Prostate gland (tissue), 2 donors: Measurements from ENCODE around the gene MMP25. TPM values are rescaled to one million over a fixed set of nuclear protein-coding genes. Genes with fewer than 3 reads are reported as not detected.
A peak's percentile ranks its signal among the peaks of the same experiment; 100 is the strongest.

Source experiments
- DNase-seq: peaks from one replicate; pipeline ENCODE4 v3.0.0-alpha.2; 2019; ENCODE audit warnings: low spot score
- H3K27ac ChIP-seq, 2 donors: fragments of 200-600 bp; sonication (generic); 2 replicates each; pipeline ENCODE4 v1.5.1; 2017 to 2019
- H3K27me3 ChIP-seq: fragments of 200-600 bp; sonication (generic); replicated peaks from 2 replicates; pipeline ENCODE4 v1.5.1; 2019; ENCODE audit not compliant: insufficient read depth
- H3K36me3 ChIP-seq, 2 donors: fragments of 200-600 bp; sonication (generic); 1 replicate in 1 of 2; 2 replicates in 1 of 2; pipeline versions ENCODE4 v1.5.1 to v1.8.1; 2017 to 2019
- H3K4me1 ChIP-seq: fragments of 200-600 bp; sonication (generic); replicated peaks from 2 replicates; pipeline ENCODE4 v1.5.1; 2019
- H3K4me3 ChIP-seq, 2 donors: fragments of 200-600 bp; sonication (generic); 2 replicates each; pipeline ENCODE4 v1.5.1; 2017 to 2019
- H3K9me3 ChIP-seq: fragments of 200-600 bp; sonication (generic); 2 replicates; pipeline ENCODE4 v1.5.1; 2017
- CTCF ChIP-seq, 4 experiments: fragments of 200-600 bp in 2 of 4; fragments of 450-650 bp in 2 of 4; sonication (generic) in 2 of 4; IDR thresholded peaks; 1 replicate in 3 of 4; 2 replicates in 1 of 4; pipeline ENCODE4 v1.5.1; 2016 to 2019; ENCODE audit warnings: antibody characterized with exemption in 4 of 4, mild to moderate bottlenecking in 2 of 4, moderate library complexity in 2 of 4
- POLR2A ChIP-seq: fragments of 450-650 bp; IDR thresholded peaks from one replicate; pipeline ENCODE4 v1.6.1; 2016; ENCODE audit warnings: antibody characterized with exemption, mild to moderate bottlenecking
- POLR2AphosphoS5 ChIP-seq: sonication (generic); formaldehyde crosslinking; IDR thresholded peaks from one replicate; pipeline ENCODE4 v1.6.1; 2017; ENCODE audit warnings: antibody characterized with exemption
- WGBS: methylation state at CpG from one replicate; pipeline ENCODE4 v1.1.5; 2018; 5-methylcytosine and 5-hydroxymethylcytosine counted together
- intact Hi-C: fragments of 100-400 bp; cut with DNase I; formaldehyde crosslinking; loops from one replicate; pipeline ENCODE4 v1.14.2; 2022
- total RNA-seq, 2 donors: library from RNA; depleted of rRNA; stranded (reverse); fragments of >200 nt; gene quantifications; one replicate each; pipeline ENCODE4 v1.1.0, GENCODE V29; 2016

Gene MMP25
- total RNA-seq, 2 donors from 2014 or later, result 0.74 to 1.4 TPM

DNA sequence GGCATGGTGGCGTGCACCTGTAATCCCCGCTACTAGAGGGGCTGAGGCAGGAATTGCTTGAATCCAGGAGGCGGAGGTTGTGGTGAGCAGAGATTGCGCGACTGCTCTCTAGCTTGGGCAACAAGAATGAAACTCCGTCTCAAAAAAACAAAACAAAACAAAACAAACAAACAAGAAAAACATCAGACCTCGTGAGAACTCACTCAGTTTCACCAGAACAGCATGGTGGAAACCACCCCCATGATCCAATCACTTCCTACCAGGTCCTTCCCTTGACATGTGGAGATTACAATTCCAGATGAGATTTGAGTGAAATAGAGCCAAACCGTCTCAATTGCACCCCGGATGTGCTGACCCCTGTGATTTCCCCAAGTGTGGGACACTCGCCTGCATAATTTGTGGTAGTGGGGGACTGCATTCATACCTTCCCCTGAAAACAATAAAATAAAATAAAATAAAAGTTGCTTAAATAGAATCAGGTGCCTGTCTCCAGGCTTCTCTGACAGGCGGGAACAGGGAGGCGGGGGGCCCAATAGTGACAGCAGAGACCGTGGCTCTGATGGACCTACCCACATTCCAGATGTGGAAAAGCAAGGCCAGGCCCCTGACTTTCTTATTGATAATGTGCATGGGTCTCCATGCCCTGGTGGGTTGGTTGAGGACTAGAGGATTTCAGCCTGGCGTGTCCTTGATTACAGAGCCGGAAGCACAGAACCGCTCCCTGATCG, 39.7 kb downstream of the MMP25 start:
- Histone ChIP-seq H3K9me3 (no peaks in the 10 kb centered on the region), H3K4me1 (no peaks in the 10 kb centered on the region), H3K36me3 (no peaks in the 10 kb centered on the region), H3K4me3 (no peak overlapping the region), H3K27me3 (no peaks in the 10 kb centered on the region), H3K27ac (no peak overlapping the region)
- WGBS, result 86% methylated on average over 17 of the region's 17 CpGs
- intact Hi-C loops, result no loop called here
- no peak for DNase-seq
- TF ChIP-seq POLR2A (no peak), POLR2AphosphoS5 (no peak), CTCF (IDR thresholded peaks at IDR 0.05) (no peak)

DNA sequence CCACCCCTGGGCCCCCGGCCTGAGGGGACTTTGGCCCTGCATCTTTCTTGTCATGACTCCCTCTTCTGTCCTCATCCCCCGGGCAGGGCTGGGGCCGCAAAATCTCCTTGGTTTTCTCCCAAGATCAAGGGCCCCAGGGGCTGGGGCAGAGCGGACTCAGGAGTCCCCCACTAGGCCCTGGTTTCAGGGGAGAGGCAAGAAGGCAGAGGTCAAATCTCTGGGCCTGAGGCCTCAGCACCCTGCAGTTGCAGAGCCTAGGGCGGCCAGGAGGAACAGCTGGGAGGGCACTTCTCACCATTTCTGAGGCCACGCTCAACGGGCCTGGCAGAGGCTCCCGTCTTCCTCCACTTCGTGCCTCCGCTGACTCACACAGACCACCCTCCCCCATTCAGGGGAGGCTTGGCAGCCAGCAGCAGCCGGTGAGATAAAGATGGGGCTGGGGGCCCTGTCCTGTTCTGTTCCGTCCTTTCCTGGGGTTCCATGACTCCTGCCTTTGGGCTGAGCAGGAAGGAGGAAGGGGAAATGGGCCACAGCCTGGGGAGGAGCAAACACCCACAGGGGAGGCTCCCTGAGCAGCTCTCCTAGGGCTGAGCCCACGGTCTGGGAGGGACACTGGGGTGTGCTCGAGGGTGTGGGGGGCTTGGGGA, 40.4 kb downstream of the MMP25 start:
- DNase-seq, result no peak
- 72% methylated on average over 14 of the region's 14 CpGs for WGBS
- intact Hi-C loops, result no loop called here
- H3K36me3 ChIP-seq, result no peaks in the 10 kb centered on the region
- no peak for TF ChIP-seq CTCF (IDR thresholded peaks at IDR 0.05)
- no peak for TF ChIP-seq POLR2A
- TF ChIP-seq POLR2AphosphoS5, result no peak
- H3K4me3 ChIP-seq, result no peak overlapping the region
- H3K4me1 ChIP-seq, result no peaks in the 10 kb centered on the region
- no peaks in the 10 kb centered on the region for H3K27me3 ChIP-seq
- H3K27ac ChIP-seq, result no peak overlapping the region
- no peaks in the 10 kb centered on the region for H3K9me3 ChIP-seq

DNA sequence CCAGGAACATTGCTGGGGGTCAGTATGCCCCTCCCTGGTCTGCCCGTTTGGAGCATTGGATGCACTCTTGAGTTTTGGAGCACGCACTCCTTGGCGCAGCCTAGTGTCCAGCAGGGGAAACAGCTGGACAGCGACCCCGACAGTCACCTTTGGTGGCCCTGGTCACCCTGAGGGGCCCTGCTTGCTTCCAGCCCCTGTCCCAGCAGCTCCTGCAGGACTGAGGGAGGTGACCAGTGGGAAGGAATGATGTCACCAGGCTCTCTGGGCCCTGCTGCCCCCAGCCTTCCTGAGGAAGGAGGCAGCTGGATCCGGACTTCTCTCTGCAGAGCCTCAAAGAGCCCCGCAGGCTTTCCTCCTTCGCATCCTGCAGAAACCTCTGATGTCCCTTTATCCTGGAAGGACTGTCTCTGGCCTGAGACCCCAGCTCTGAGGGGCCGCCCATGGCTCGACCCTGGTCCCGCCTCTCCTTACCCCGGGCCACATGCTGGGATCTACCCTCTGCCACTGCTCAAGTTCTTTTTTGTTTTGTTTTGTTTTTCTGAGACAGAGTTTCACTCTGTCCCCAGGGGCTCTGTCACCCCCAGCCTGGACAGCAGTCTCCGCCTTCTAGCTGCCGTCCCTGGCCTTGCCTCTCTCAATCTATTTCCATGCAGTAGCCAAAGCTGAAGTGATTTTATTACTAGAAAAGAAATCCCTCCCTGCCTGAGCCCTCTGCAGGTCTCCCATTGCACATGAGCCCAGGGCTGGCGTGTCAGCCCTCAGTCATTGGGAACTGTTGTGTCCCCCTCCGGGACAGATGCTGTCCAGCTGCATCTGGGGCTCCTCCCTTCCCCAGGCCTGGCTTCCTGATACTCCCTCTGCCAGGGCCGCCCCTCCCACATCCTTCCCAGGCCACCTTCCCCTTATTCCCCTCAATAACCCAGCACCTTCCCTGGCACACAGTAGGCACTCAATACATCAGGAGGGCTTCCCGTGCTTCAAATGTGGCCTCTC, 41.2 kb downstream of the MMP25 start:
- Histone ChIP-seq H3K27ac (no peak overlapping the region), H3K4me1 (no peaks in the 10 kb centered on the region), H3K4me3 (no peak overlapping the region), H3K9me3 (no peaks in the 10 kb centered on the region), H3K27me3 (no peaks in the 10 kb centered on the region), H3K36me3 (no peaks in the 10 kb centered on the region)
- DNase-seq, result no peak
- intact Hi-C loops, result no loop called here
- 80% methylated on average over 15 of the region's 18 CpGs for WGBS
- TF ChIP-seq CTCF (IDR thresholded peaks at IDR 0.05), result peak in 1 of 4 experiments; percentile 8
- TF ChIP-seq POLR2A, result no peak
- no peak for TF ChIP-seq POLR2AphosphoS5

DNA sequence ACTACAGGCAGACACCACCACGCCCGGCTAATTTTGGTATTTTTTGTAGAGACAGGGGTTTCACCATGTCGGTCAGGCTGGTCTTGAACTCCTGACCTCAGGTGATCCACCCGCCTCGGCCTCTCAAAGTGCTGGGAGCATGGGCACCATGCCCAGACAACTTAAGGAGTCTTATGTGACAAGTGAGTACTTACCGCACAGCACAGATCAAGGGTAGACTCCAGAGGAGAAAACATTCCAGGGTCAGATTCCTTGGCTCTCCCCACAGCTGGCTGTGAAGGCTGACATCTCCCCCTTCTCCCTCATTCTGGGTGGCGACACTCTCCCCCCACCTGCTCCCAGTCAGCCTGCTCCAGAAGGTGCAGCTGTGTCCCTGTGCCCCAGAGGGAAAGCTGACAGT, 42.1 kb downstream of the MMP25 start:
- H3K27me3 ChIP-seq, result no peaks in the 10 kb centered on the region
- DNase-seq, result no peak
- H3K27ac ChIP-seq, result no peak overlapping the region
- WGBS, result 56% methylated on average over 7 of the region's 7 CpGs
- no peaks in the 10 kb centered on the region for H3K9me3 ChIP-seq
- TF ChIP-seq POLR2A (no peak), POLR2AphosphoS5 (no peak), CTCF (IDR thresholded peaks at IDR 0.05) (no peak)
- H3K36me3 ChIP-seq, result no peaks in the 10 kb centered on the region
- intact Hi-C loops, result no loop called here
- no peak overlapping the region for H3K4me3 ChIP-seq
- no peaks in the 10 kb centered on the region for H3K4me1 ChIP-seq
